ENCODE data around the gene VWA5B1.

DNA sequence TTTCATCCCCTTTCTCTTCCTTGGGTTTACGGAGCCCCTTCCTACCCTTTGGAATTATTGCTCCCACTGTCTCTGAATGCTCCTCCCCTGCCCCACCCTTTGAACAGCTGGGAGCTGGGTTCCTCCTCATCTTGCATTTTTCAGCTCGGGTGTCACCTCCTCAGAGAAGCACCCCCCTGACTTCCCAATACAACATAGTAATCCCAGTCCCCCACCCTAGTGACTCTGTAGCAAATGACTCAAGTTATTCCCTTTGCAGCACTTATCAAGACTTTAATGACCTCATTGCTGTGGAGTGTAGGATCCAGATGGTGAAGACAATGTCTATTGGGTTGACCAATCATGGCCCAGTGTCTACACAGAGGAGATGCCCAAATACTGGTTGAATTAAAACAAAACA, 8.9 kb upstream of the VWA5B1 start:
- TF ChIP-seq, protein P1, sequence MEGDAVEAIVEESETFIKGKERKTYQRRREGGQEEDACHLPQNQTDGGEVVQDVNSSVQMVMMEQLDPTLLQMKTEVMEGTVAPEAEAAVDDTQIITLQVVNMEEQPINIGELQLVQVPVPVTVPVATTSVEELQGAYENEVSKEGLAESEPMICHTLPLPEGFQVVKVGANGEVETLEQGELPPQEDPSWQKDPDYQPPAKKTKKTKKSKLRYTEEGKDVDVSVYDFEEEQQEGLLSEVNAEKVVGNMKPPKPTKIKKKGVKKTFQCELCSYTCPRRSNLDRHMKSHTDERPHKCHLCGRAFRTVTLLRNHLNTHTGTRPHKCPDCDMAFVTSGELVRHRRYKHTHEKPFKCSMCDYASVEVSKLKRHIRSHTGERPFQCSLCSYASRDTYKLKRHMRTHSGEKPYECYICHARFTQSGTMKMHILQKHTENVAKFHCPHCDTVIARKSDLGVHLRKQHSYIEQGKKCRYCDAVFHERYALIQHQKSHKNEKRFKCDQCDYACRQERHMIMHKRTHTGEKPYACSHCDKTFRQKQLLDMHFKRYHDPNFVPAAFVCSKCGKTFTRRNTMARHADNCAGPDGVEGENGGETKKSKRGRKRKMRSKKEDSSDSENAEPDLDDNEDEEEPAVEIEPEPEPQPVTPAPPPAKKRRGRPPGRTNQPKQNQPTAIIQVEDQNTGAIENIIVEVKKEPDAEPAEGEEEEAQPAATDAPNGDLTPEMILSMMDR (conservative IDR thresholded peaks at IDR 0.05; ENCODE audit: low read depth in 2 of 2): no peak
- TF ChIP-seq EZH2 (IDR thresholded peaks at IDR 0.05; ENCODE audit: low read depth, unreplicated experiment) (no peak), JUNB (IDR thresholded peaks at IDR 0.05; ENCODE audit: unreplicated experiment) (no peak), POLR2AphosphoS5 (IDR thresholded peaks at IDR 0.05; ENCODE audit: low read depth) (no peak), EZH2phosphoT487 (IDR thresholded peaks at IDR 0.05; ENCODE audit: unreplicated experiment) (no peak), ZNF331 (CRISPR knock-in tag; IDR thresholded peaks at IDR 0.05; ENCODE audit: low read depth) (no peak), CREB1 (CRISPR knock-in tag; IDR thresholded peaks at IDR 0.05; ENCODE audit: low read depth) (no peak), NANOG (IDR thresholded peaks at IDR 0.05; ENCODE audit: borderline replicate concordance) (no peak), ZNF114 (CRISPR knock-in tag; IDR thresholded peaks at IDR 0.05) (no peak), STAT1 (IDR thresholded peaks at IDR 0.05; ENCODE audit: unreplicated experiment) (no peak)
- TF ChIP-seq, protein P2, sequence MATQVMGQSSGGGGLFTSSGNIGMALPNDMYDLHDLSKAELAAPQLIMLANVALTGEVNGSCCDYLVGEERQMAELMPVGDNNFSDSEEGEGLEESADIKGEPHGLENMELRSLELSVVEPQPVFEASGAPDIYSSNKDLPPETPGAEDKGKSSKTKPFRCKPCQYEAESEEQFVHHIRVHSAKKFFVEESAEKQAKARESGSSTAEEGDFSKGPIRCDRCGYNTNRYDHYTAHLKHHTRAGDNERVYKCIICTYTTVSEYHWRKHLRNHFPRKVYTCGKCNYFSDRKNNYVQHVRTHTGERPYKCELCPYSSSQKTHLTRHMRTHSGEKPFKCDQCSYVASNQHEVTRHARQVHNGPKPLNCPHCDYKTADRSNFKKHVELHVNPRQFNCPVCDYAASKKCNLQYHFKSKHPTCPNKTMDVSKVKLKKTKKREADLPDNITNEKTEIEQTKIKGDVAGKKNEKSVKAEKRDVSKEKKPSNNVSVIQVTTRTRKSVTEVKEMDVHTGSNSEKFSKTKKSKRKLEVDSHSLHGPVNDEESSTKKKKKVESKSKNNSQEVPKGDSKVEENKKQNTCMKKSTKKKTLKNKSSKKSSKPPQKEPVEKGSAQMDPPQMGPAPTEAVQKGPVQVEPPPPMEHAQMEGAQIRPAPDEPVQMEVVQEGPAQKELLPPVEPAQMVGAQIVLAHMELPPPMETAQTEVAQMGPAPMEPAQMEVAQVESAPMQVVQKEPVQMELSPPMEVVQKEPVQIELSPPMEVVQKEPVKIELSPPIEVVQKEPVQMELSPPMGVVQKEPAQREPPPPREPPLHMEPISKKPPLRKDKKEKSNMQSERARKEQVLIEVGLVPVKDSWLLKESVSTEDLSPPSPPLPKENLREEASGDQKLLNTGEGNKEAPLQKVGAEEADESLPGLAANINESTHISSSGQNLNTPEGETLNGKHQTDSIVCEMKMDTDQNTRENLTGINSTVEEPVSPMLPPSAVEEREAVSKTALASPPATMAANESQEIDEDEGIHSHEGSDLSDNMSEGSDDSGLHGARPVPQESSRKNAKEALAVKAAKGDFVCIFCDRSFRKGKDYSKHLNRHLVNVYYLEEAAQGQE (IDR thresholded peaks at IDR 0.05; ENCODE audit: unreplicated experiment): no peak
- TF ChIP-seq, protein P3, sequence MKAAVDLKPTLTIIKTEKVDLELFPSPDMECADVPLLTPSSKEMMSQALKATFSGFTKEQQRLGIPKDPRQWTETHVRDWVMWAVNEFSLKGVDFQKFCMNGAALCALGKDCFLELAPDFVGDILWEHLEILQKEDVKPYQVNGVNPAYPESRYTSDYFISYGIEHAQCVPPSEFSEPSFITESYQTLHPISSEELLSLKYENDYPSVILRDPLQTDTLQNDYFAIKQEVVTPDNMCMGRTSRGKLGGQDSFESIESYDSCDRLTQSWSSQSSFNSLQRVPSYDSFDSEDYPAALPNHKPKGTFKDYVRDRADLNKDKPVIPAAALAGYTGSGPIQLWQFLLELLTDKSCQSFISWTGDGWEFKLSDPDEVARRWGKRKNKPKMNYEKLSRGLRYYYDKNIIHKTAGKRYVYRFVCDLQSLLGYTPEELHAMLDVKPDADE (IDR thresholded peaks at IDR 0.05): no peak
- TF ChIP-seq, protein P4, sequence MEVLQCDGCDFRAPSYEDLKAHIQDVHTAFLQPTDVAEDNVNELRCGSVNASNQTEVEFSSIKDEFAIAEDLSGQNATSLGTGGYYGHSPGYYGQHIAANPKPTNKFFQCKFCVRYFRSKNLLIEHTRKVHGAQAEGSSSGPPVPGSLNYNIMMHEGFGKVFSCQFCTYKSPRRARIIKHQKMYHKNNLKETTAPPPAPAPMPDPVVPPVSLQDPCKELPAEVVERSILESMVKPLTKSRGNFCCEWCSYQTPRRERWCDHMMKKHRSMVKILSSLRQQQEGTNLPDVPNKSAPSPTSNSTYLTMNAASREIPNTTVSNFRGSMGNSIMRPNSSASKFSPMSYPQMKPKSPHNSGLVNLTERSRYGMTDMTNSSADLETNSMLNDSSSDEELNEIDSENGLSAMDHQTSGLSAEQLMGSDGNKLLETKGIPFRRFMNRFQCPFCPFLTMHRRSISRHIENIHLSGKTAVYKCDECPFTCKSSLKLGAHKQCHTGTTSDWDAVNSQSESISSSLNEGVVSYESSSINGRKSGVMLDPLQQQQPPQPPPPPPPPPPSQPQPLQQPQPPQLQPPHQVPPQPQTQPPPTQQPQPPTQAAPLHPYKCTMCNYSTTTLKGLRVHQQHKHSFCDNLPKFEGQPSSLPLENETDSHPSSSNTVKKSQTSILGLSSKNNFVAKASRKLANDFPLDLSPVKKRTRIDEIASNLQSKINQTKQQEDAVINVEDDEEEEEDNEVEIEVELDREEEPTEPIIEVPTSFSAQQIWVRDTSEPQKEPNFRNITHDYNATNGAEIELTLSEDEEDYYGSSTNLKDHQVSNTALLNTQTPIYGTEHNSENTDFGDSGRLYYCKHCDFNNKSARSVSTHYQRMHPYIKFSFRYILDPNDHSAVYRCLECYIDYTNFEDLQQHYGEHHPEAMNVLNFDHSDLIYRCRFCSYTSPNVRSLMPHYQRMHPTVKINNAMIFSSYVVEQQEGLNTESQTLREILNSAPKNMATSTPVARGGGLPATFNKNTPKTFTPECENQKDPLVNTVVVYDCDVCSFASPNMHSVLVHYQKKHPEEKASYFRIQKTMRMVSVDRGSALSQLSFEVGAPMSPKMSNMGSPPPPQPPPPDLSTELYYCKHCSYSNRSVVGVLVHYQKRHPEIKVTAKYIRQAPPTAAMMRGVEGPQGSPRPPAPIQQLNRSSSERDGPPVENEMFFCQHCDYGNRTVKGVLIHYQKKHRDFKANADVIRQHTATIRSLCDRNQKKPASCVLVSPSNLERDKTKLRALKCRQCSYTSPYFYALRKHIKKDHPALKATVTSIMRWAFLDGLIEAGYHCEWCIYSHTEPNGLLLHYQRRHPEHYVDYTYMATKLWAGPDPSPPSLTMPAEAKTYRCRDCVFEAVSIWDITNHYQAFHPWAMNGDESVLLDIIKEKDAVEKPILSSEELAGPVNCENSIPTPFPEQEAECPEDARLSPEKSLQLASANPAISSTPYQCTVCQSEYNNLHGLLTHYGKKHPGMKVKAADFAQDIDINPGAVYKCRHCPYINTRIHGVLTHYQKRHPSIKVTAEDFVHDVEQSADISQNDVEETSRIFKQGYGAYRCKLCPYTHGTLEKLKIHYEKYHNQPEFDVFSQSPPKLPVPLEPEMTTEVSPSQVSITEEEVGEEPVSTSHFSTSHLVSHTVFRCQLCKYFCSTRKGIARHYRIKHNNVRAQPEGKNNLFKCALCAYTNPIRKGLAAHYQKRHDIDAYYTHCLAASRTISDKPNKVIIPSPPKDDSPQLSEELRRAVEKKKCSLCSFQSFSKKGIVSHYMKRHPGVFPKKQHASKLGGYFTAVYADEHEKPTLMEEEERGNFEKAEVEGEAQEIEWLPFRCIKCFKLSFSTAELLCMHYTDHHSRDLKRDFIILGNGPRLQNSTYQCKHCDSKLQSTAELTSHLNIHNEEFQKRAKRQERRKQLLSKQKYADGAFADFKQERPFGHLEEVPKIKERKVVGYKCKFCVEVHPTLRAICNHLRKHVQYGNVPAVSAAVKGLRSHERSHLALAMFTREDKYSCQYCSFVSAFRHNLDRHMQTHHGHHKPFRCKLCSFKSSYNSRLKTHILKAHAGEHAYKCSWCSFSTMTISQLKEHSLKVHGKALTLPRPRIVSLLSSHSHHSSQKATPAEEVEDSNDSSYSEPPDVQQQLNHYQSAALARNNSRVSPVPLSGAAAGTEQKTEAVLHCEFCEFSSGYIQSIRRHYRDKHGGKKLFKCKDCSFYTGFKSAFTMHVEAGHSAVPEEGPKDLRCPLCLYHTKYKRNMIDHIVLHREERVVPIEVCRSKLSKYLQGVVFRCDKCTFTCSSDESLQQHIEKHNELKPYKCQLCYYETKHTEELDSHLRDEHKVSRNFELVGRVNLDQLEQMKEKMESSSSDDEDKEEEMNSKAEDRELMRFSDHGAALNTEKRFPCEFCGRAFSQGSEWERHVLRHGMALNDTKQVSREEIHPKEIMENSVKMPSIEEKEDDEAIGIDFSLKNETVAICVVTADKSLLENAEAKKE (CRISPR knock-in tag; IDR thresholded peaks at IDR 0.05): no peak

Data from GM23338 (cell line).